Germinal center (tissue), 1 donor: Measurements from ENCODE around the gene EVPL.
"Not testable (repeated sequence)": the region's sequence is repeated elsewhere in the genome, so short reads cannot be mapped to it uniquely, and the experiment has no call there.

Source experiments
- DNase-seq: peaks from one replicate; pipeline ENCODE4 v3.0.0; 2012; ENCODE audit warnings: mixed read lengths, low spot score

EVPL gene

GRCh38 chr17:76027159-76027839 is at the start of gene EVPL:
TSS of gene EVPL (minus strand) at chr17:76027306. CDS start at chr17:76027198, 108 bp downstream.
- no peak for DNase-seq

- no peak for DNase-seq
Measured at GRCh38 chr17:76076146-76076764, 49.1 kb upstream of the EVPL start.

- no peak for DNase-seq
Measured at GRCh38 chr17:76075364-76076145, 48.4 kb upstream of the EVPL start.

- no peak for DNase-seq
Measured at GRCh38 chr17:76074390-76075363, 47.6 kb upstream of the EVPL start, which contains the start of gene GALR2. TSS of gene GALR2 (plus strand) at chr17:76074781. CDS start at chr17:76074884, 103 bp downstream.

- peak; percentile 83 for DNase-seq
Measured at GRCh38 chr17:76072148-76072858, 45.2 kb upstream of the EVPL start, which contains the start of gene SRP68. TSS of gene SRP68 (minus strand) at chr17:76072517. CDS start at chr17:76072491, 26 bp downstream.

- no peak for DNase-seq
Measured at GRCh38 chr17:76071531-76072147, 44.5 kb upstream of the EVPL start.

GRCh38 chr17:76065775-76066174 is 38.7 kb upstream of the EVPL start:
- DNase-seq = no peak

- peak; percentile 38 for DNase-seq
Measured at GRCh38 chr17:76063875-76064546, 36.9 kb upstream of the EVPL start.

GRCh38 chr17:76058264-76058663 is 31.2 kb upstream of the EVPL start:
- not testable (repeated sequence) for DNase-seq

- no peak for DNase-seq
Measured at GRCh38 chr17:76056882-76057281, 29.8 kb upstream of the EVPL start.

- no peak for DNase-seq
Measured at GRCh38 chr17:76054112-76054476, 27.0 kb upstream of the EVPL start.

GRCh38 chr17:76053246-76054111 is 26.4 kb upstream of the EVPL start:
- DNase-seq = no peak

GRCh38 chr17:76051561-76051960 is 24.5 kb upstream of the EVPL start:
- DNase-seq = no peak

GRCh38 chr17:76050538-76051467 is 23.7 kb upstream of the EVPL start:
- no peak for DNase-seq

GRCh38 chr17:76049836-76050537 is 22.9 kb upstream of the EVPL start:
- no peak for DNase-seq

GRCh38 chr17:76049239-76049638 is 22.1 kb upstream of the EVPL start:
- DNase-seq = no peak

- DNase-seq = no peak
Measured at GRCh38 chr17:76048711-76049110, 21.6 kb upstream of the EVPL start.
